Activated CD4-positive, alpha-beta T cell treated with anti-CD3 and anti-CD28 coated beads, Interleukin-10, Interleukin-2, amounts not matched to agents 100 ng/mL and 50 ng/mL, durations not matched to agents 16 hours and 8 hours (primary cell): ENCODE measurements around the gene KLHL20.
"Not testable (repeated sequence)": the region's sequence is repeated elsewhere in the genome, so short reads cannot be mapped to it uniquely, and the experiment has no call there.

Source experiments
- DNase-seq: peaks from one replicate; pipeline ENCODE4 v3.0.0-alpha.2; 2020

KLHL20 gene

GRCh38 chr1:173714759-173715537 lies at the start of gene KLHL20:
KLHL20 (plus strand) TSS chr1:173714981; CDS start chr1:173716044, 1,063 bp downstream.
- peak; percentile 93 for DNase-seq

GRCh38 chr1:173666646-173667045 lies 48.1 kb upstream of the KLHL20 start:
- no peak for DNase-seq

GRCh38 chr1:173669491-173669941 lies 45.3 kb upstream of the KLHL20 start, which contains the start of gene ANKRD45:
ANKRD45 (minus strand) TSS chr1:173669851; CDS start chr1:173659418, 10,433 bp downstream.
- DNase-seq = peak; percentile 32

- DNase-seq = not testable (repeated sequence)
Measured at GRCh38 chr1:173674496-173674895, 40.3 kb upstream of the KLHL20 start.

GRCh38 chr1:173680152-173680551 lies 34.6 kb upstream of the KLHL20 start:
- not testable (repeated sequence) for DNase-seq

- DNase-seq = no peak
Measured at GRCh38 chr1:173682184-173682583, 32.6 kb upstream of the KLHL20 start.

GRCh38 chr1:173683838-173684237 lies 30.9 kb upstream of the KLHL20 start:
- DNase-seq = not testable (repeated sequence)

- DNase-seq = not testable (repeated sequence)
Measured at GRCh38 chr1:173685121-173685520, 29.7 kb upstream of the KLHL20 start.

GRCh38 chr1:173688300-173688699 lies 26.5 kb upstream of the KLHL20 start:
- no peak for DNase-seq

GRCh38 chr1:173693238-173693637 lies 21.5 kb upstream of the KLHL20 start:
- no peak for DNase-seq

- not testable (repeated sequence) for DNase-seq
Measured at GRCh38 chr1:173701299-173701698, 13.5 kb upstream of the KLHL20 start.

- no peak for DNase-seq
Measured at GRCh38 chr1:173702736-173703135, 12.0 kb upstream of the KLHL20 start.

- no peak for DNase-seq
Measured at GRCh38 chr1:173705117-173705516, 9.7 kb upstream of the KLHL20 start.

GRCh38 chr1:173708787-173709186 lies 6.0 kb upstream of the KLHL20 start:
- DNase-seq = no peak

GRCh38 chr1:173714441-173714758 lies 381 bp upstream of the KLHL20 start:
- no peak for DNase-seq

GRCh38 chr1:173715538-173715844 lies 710 bp downstream of the KLHL20 start:
- DNase-seq = no peak

GRCh38 chr1:173717238-173717637 lies 2.5 kb downstream of the KLHL20 start:
- DNase-seq = no peak

- DNase-seq = not testable (repeated sequence)
Measured at GRCh38 chr1:173731331-173731730, 16.6 kb downstream of the KLHL20 start.

- DNase-seq = no peak
Measured at GRCh38 chr1:173733912-173734311, 19.1 kb downstream of the KLHL20 start.

GRCh38 chr1:173736104-173736503 lies 21.3 kb downstream of the KLHL20 start:
- DNase-seq = not testable (repeated sequence)

GRCh38 chr1:173742203-173742886 lies 27.6 kb downstream of the KLHL20 start:
- DNase-seq = no peak

GRCh38 chr1:173744651-173745050 lies 29.9 kb downstream of the KLHL20 start:
- DNase-seq = no peak

GRCh38 chr1:173749137-173749536 lies 34.4 kb downstream of the KLHL20 start:
- DNase-seq = no peak

- no peak for DNase-seq
Measured at GRCh38 chr1:173753830-173754229, 39.0 kb downstream of the KLHL20 start.
